A673 (cell line): Measurements from ENCODE around the gene LPXN. TPM values are rescaled to one million over a fixed set of nuclear protein-coding genes. Genes with fewer than 3 reads are reported as not detected.

Source experiments
- BruUV-seq: library from RNA; stranded (reverse); fragments of 400-500 nt; replicated peaks from 2 replicates; lab custom pipeline; 2021; lab: Mats Ljungman, UMichigan
- CTCF ChIA-PET: fragments of 300-600 bp; sonication (Branson Sonifier 250); formaldehyde crosslinking; loops from one replicate; lab custom pipeline; 2022; ENCODE audit warnings: antibody characterized with exemption; lab: Charles Lee
- POLR2A ChIA-PET: fragments of 300-600 bp; sonication (Branson Sonifier 250); formaldehyde crosslinking; loops from one replicate; lab custom pipeline; 2022; ENCODE audit warnings: antibody characterized with exemption; ENCODE audit not compliant: low non-redundant PET; lab: Charles Lee
- DNase-seq: peaks from one replicate; pipeline ENCODE4 v3.0.0-alpha.2; 2015; ENCODE audit warnings: low spot score
- H3K27ac ChIP-seq: fragments of 200-600 bp; sonication (generic); 2 replicates; pipeline ENCODE4 v1.5.1; 2016; ENCODE audit warnings: mixed run types, low read depth, mild to moderate bottlenecking, mixed read lengths, antibody characterized with exemption, low read length; ENCODE audit not compliant: poor library complexity, severe bottlenecking
- H3K27me3 ChIP-seq: fragments of 200-600 bp; sonication (generic); replicated peaks from 2 replicates; pipeline ENCODE4 v1.6.1; 2017; ENCODE audit warnings: mixed run types, low read depth, mild to moderate bottlenecking, mixed read lengths, antibody characterized with exemption, low read length; ENCODE audit not compliant: insufficient read depth, poor library complexity
- H3K36me3 ChIP-seq: fragments of 200-600 bp; sonication (generic); 2 replicates; pipeline ENCODE4 v1.6.1; 2016; ENCODE audit warnings: mixed run types, mild to moderate bottlenecking, mixed read lengths, antibody characterized with exemption, low read length; ENCODE audit not compliant: insufficient read depth, poor library complexity, severe bottlenecking
- H3K4me1 ChIP-seq: fragments of 200-600 bp; sonication (generic); 2 replicates; pipeline ENCODE4 v1.6.1; 2017; ENCODE audit warnings: mixed run types, mild to moderate bottlenecking, mixed read lengths, antibody characterized with exemption, low read length; ENCODE audit not compliant: insufficient read depth, poor library complexity, severe bottlenecking
- H3K4me3 ChIP-seq: fragments of 200-600 bp; sonication (generic); 2 replicates; pipeline ENCODE4 v1.5.1; 2016; ENCODE audit warnings: low read depth, mixed run types, mild to moderate bottlenecking, mixed read lengths, low read length; ENCODE audit not compliant: poor library complexity, severe bottlenecking
- H3K9me3 ChIP-seq: fragments of 200-600 bp; sonication (generic); 2 replicates; pipeline ENCODE4 v1.6.1; 2016; ENCODE audit warnings: mixed run types, low read depth, mild to moderate bottlenecking, mixed read lengths, antibody characterized with exemption, low read length; ENCODE audit not compliant: poor library complexity, severe bottlenecking
- CTCF ChIP-seq: fragments of 300-800, 200-600 bp; sonication (generic); conservative IDR thresholded peaks from 2 replicates; pipeline ENCODE4 v1.5.1; 2017; ENCODE audit warnings: low read depth, mild to moderate bottlenecking, antibody characterized with exemption, low read length, moderate library complexity, mixed read lengths
- EZH2 ChIP-seq: fragments of 200-600 bp; sonication (generic); IDR thresholded peaks from 2 replicates; pipeline ENCODE4 v1.6.1; 2017; ENCODE audit warnings: borderline replicate concordance, low read depth, mild to moderate bottlenecking, mixed read lengths, antibody characterized with exemption, low read length; ENCODE audit not compliant: poor library complexity, severe bottlenecking
- intact Hi-C: fragments of 100-400 bp; cut with micrococcal nuclease; formaldehyde crosslinking; loops from one replicate; pipeline ENCODE4 v1.10.0; 2022; ENCODE audit not compliant: unreplicated experiment
- total RNA-seq: library from RNA; stranded (reverse); gene quantifications from 2 replicates; pipeline ENCODE4 v1.2.3, GENCODE V29; 2021

The LPXN gene
- total RNA-seq, 1 experiment from 2014 or later = 3.3 TPM

DNA sequence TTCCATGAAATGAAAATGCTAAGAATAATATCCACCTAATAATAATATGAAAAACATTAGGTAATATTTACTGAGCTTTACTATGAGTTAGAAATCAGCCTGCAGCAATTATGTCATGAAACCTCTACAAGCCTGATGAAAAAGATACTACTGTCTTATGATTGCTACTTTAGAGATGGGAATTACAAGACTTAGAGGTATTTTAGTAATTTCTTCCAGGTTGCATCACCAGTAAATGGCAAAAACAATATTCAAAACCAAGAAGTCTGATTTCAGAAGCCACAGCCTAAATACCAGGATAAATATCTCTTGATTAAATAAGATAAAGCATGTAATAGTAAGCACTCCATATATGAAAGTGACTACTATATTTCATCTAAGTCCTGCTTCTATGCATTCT lies 81.6 kb downstream of the LPXN start:
- Histone ChIP-seq H3K27ac (no peak overlapping the region), H3K27me3 (peaks cover 6% of the 10 kb centered on the region), H3K4me3 (no peak overlapping the region), H3K4me1 (no peaks in the 10 kb centered on the region), H3K36me3 (no peaks in the 10 kb centered on the region), H3K9me3 (no peaks in the 10 kb centered on the region)
- CTCF ChIA-PET = no interaction called here
- intact Hi-C loops = no loop called here
- BruUV-seq = no TSS peak
- POLR2A ChIA-PET = no interaction called here
- TF ChIP-seq CTCF = no peak
- TF ChIP-seq EZH2 = no peak
- DNase-seq = no peak

DNA sequence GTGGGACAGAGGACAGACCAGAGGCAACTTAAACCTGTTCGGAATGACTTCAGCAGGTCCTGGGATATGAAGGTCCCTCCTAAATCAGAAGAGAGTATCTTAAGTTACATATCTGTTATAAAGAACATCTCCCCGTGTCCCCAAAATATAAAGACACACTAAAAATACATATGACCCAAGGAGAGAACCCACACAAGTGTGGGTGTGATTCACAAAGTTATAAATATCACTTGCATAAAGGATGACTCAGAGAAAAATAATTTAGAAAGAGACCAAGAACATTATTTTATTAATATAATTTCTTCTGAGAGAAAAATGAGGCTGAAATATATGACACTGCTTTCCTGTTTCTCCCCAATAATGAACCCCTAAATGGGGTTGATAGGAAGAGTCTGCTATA lies 82.0 kb downstream of the LPXN start:
- BruUV-seq = no TSS peak
- Histone ChIP-seq H3K4me1 (no peaks in the 10 kb centered on the region), H3K27me3 (peaks cover 6% of the 10 kb centered on the region), H3K4me3 (no peak overlapping the region), H3K27ac (no peak overlapping the region), H3K9me3 (no peaks in the 10 kb centered on the region), H3K36me3 (no peaks in the 10 kb centered on the region)
- POLR2A ChIA-PET = no interaction called here
- DNase-seq = no peak
- CTCF ChIA-PET = no interaction called here
- TF ChIP-seq CTCF = no peak
- TF ChIP-seq EZH2 = no peak
- intact Hi-C loops = no loop called here

DNA sequence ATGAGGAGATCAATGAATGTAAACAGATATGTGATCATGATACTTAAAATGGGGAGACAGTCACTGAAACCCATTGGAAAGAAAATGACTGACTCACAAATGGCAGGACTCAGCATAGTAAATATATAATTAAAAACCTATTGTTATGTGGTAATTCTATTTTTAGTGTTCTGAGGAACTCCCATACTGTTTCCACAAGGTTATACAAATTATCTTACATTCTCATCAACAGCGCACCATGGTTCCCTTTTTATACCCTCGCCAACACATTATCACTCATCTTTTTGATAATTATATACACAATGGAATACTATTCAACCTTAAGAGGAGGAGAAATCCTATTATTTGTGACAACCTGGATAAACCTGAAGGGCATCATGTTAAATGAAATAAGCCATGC lies 84.8 kb downstream of the LPXN start:
- H3K27me3 ChIP-seq = peaks cover 6% of the 10 kb centered on the region
- H3K9me3 ChIP-seq = no peaks in the 10 kb centered on the region
- no peak for DNase-seq
- no peak overlapping the region for H3K27ac ChIP-seq
- no TSS peak for BruUV-seq
- ChIA-PET POLR2A (no interaction called here), CTCF (no interaction called here)
- no peak overlapping the region for H3K4me3 ChIP-seq
- intact Hi-C loops = no loop called here
- no peak for TF ChIP-seq EZH2
- no peak for TF ChIP-seq CTCF
- no peaks in the 10 kb centered on the region for H3K36me3 ChIP-seq
- H3K4me1 ChIP-seq = no peaks in the 10 kb centered on the region
